Activated CD4-positive, alpha-beta T cell treated with anti-CD3 and anti-CD28 coated beads, Interleukin-2, amount 50 U/mL, for 24 hours (primary cell): ENCODE measurements around the gene PRRC2B.
A peak's percentile ranks its signal among the peaks of the same experiment; 100 is the strongest.
"Not testable (repeated sequence)": the region's sequence is repeated elsewhere in the genome, so short reads cannot be mapped to it uniquely, and the experiment has no call there.

ENCODE experiments used
- DNase-seq, 2 donors: peaks; one replicate each; pipeline ENCODE4 v3.0.0-alpha.2; 2020; ENCODE audit warnings: low read depth in 1 of 2, low spot score in 1 of 2

Gene PRRC2B

GRCh38 chr9:131469356-131469755, 75.5 kb downstream of the PRRC2B start:
- no peak for DNase-seq

DNA sequence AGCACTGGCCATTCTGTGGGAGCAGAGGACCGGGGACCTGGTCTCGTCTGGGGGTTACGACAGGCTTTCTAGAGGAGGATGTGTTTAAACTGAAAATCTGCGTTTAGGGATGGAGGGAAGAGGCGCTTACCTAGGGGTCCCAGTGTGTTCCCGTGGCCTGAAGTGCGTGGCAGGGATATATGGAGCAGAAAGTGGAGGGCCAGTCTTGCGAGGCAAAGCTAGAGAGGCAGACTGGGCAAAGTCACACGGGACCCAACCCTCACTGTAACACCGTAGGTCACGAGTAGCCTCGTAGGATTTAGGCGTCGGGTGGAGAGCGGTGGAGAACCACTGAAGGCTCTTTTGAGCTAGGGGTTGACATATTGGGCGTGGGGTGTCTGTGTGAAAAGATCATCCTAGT, 76.1 kb downstream of the PRRC2B start:
- no peak for DNase-seq

DNA sequence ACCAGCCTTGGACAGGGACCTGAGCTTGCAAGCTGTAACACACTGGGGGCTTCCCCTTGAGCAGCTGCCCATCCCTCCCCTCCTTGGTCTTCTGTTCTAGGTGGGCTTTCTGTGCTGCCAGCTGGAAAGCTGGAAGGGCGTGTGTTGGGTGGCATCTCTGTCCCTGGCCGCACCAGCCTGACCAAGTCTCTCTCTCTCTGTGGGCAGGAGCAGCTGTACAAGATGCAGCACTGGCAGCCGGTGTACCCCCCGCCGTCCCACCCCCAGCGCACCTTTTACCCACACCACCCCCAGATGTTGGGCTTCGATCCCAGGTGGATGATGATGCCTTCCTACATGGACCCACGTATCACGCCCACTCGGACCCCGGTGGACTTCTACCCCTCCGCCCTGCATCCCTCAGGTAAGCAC, 76.7 kb downstream of the PRRC2B start:
- no peak for DNase-seq

DNA sequence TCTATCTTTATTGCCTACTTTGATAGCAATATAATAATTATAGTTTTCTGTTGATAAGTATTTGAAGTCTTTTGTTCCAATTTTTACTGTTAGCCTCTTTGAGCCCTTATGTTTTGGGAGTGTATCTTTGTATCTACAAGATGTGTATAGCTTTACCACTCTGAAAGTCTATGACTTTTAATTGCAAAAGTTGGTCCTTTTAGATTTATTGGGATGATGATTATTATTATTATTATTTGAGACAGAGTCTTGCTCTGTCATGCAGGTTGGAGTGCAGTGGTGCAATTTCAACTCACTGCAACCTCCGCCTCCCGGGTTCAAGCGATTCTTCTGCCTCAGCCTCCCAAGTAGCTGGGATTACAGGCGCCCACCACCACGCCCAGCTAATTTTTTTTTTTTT, 78.2 kb downstream of the PRRC2B start:
- not testable (repeated sequence) for DNase-seq

DNA sequence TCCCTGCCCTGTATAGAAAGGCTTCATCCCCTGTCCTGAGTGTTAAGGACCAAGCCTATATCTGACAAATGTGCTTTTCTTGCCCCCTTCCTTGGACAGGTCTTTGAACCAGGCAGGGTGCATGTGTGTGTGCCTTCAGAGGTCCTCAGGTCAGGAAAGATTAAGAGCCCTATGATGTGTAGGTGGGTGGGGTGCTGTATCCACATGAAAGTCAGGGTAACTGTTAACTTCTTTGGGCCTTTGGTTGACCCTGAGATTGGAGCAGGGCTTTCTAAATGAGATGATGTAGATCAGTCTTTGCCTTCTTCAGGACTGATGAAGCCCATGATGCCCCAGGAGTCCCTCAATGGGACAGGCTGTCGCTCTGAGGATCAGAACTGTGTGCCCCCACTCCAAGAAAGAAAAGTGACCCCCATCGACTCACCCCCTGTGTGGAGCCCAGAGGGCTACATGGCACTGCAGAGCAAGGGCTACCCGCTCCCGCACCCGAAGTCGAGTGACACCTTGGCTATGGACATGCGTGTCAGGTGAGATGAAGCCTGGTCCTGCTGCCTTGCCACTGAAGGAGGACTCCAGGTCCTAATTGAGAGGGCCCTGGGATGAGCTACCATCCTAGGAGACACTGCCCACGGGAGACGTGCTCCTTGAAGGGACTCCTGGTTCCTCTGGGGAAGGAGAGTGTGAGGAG, 79.5 kb downstream of the PRRC2B start:
- no peak for DNase-seq

DNA sequence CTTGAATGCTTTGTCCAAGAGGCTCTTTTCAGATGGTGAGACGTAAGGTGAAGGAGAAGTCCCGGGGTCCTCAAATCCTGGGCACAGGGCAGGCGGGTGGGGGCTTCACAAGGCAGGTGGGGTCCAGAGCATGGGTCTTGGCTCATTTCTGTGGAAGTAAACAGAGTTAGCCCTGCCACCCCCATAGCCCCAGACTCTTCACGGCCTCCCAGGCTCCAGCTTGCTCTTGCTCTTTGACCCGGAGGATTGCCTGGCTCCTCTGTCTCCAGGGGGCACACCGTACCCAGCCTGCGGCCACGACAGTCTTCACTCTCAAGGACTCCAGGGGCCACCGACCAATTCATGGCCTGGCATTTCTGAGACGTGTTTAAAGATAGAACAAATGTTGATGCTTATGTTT, 80.0 kb downstream of the PRRC2B start:
- DNase-seq: no peak

GRCh38 chr9:131474711-131475110, 80.8 kb downstream of the PRRC2B start:
- no peak for DNase-seq

DNA sequence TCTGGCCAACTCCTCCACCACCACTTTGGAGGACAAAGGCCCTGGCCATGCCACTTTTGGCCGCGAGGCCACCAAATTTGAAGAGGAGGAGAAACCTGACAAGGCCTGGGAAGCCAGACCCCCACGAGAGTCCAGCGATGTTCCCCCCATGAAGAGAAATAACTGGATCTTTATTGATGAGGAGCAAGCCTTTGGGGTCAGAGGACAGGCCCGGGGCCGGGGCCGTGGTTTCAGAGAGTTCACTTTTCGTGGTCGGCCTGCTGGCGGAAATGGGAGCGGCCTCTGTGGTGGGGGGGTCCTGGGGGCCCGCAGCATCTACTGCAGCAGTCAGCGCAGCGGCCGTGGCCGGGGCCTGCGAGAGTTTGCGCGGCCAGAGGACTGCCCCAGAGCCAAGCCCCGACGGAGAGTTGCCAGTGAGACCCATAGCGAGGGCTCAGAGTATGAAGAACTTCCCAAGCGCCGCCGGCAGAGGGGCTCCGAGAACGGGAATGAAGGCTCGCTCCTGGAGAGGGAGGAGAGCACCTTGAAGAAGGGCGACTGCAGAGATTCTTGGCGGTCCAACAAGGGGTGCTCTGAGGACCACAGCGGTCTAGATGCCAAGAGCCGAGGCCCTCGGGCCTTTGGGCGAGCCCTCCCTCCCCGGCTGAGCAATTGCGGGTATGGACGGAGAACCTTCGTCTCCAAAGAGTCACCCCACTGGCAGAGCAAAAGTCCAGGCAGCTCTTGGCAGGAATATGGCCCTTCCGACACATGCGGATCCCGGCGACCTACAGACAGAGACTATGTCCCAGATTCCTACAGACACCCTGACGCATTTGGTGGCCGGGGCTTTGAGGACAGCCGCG, 81.4 kb downstream of the PRRC2B start:
- DNase-seq: no peak

DNA sequence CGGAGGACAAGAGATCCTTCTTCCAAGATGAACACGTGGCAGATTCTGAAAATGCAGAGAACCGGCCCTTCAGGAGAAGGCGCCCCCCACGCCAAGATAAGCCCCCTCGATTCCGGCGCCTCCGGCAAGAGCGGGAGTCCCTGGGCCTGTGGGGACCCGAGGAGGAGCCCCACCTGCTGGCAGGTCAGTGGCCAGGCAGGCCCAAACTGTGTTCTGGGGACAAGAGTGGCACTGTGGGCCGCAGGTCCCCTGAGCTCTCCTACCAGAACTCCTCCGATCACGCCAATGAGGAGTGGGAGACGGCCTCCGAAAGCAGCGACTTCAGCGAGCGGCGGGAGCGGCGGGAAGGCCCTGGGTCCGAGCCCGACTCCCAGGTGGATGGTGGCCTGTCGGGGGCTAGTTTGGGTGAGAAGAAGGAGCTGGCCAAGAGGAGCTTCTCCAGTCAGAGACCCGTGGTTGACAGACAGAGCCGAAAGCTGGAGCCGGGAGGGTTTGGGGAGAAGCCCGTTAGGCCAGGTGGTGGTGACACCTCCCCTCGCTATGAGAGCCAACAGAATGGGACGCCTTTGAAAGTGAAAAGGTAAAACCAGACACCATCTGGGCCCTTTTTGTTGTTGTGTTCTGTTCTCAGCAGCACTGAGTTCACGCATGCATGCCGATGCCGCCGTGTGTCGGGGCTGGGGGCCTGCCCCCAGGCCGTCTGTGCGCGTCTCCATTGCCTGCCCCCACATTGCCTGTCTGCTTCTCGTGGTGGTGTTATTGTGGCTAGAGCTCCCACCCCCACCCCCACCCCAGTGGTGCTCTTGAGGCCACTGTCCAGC, 82.3 kb downstream of the PRRC2B start:
- DNase-seq: no peak

DNA sequence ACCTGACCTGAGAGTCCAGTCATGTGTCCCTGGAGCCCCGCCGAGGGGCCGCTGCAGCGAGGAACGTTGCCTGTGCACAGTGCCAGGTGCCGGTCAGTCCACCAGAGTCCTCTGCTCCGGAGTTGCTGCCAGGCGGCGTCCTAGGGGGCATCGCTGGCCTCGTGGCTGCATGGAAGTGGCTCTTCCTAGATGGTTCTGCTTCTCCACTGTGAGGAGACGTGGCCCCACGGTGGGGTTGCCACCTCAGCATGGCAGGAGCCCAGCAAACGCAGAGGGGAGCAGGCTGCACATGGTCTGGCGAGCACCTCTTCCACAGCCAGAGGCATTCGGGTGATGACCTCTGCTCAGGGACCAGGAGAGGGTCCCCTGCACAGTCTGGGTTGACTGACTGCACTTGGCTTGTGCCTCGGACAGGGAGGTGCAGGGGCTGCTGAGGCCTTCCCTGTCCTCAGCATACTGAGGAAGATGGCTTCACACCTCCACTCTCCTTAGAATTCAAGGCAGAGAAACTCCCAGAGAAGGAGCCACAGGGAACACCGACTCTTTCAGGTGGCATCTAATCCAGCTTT, 83.0 kb downstream of the PRRC2B start:
- no peak for DNase-seq

GRCh38 chr9:131477367-131477766, 83.5 kb downstream of the PRRC2B start:
- DNase-seq: no peak

DNA sequence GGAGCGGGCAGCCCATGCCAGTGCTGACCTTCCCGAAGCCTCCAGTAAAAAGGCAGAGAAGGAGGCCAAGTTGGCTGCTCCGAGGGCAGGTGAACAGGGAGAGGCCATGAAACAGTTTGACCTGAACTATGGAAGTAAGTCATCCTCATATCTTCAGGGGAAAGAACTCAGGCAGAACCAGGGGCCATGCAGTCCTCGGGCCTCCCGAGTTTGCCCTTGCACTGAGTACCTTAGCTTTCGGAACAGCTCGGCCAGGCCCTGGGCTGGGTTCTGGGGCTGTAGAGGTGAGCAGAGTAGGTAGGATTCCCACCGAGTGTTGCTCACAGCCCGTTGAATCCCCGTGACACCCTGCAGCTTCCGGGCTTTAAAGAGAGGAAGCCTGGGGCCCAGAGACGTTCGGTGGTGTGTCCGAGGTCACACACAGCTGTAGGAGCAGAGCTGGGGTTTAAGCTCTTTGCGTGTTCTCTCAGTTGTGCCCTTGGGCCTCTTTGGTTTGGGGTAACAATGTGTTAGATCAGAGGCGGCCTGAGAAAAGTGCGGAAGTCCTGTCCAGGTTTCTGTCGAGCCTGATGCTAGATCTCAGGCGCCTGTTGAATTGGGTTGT, 84.0 kb downstream of the PRRC2B start:
- no peak for DNase-seq

DNA sequence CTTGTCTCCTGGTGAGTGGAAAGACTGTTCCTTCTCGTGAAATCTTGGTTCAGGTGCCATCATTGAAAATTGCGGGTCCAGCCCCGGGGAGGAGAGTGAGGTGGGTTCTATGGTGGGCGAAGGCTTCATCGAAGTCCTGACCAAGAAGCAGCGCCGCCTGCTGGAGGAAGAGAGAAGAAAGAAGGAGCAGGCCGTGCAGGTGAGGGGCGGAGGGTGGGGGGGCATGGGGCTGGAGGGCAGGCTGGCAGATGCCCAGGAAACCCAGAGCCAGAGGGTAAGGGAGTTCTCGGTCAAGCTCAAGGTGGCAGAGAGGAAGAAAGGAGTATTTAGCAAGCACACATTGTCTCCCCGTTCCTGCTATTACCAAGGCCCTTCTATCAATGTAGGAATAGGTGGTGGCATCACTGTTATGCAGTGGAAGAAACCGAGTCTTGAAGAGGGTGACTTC, 84.6 kb downstream of the PRRC2B start:
- peak; percentile 36 to 39 for DNase-seq

DNA sequence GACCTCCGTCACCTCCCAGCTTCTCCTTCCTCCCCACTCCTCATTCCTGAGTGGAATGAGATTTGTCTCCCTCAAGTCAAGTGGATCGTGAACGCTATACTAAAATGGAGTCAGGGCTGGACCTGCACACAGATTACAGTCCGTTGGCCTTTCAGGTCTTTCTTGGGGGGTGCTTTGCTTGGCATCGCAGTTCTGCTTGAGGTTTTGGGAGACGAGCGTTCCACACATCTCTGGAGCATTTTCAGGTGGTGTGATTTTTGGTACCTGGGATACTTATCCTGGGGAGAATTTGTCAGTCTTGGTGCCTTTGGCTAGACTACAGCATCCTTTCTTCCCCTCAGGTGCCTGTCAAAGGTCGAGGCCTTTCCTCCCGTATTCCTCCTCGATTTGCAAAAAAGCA, 85.0 kb downstream of the PRRC2B start:
- DNase-seq: no peak

DNA sequence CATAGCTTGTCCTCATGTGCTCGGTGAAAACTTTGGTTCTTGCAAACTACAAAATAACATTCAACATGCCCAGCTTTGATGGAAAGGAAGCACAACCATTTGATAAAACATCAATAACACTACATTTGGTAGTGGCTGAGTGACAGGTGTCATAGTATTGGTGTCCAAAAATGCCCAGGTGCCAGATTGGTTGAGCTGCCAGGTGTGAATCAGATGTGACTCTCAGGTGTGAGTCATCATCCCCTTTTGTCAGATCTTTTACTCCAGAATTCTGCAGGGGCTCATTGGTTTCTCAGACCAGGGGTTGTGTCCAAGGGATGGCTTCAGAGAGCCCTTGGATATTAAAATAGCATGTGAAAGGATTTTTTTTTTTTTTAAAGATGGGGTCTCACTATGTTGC, 86.4 kb downstream of the PRRC2B start:
- DNase-seq: no peak

GRCh38 chr9:131481441-131482342, 87.8 kb downstream of the PRRC2B start:
- DNase-seq: no peak

- DNase-seq: no peak
Measured at GRCh38 chr9:131482343-131483006, 88.6 kb downstream of the PRRC2B start.

DNA sequence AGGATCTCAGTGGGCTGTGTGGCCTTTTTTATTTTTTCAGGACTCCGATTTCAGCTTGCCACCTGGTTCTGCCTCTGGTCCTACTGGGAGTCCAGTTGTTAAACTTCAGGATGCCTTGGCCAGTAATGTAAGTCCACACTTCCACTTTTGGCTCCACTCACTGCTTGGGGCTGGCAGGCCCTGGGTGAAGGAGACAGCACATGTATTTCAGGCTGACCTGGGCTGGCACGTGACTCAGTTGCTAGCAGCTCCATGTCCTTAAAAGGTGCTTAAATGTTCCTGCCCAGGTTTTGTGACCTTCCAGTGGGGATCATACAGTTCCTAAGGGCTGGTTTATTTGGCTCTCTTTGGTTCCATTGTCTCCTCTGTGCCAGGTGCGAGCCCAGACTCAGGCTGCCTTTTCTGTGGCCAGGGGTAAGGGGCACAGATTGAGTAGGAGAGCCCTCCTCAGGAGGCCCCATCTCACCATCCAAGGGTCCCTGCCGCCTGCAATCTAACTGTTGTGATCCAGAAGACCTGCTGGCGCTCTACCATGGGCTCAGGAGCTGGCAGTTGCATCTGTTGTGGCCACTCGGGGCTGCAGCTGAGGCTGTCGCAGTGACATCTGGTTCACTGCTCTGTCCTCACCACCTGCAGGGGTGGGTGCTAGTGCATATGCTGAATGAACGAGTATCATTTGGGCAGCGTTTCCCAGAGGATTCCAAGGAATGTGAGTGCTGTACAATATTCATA, 89.6 kb downstream of the PRRC2B start:
- DNase-seq: no peak

DNA sequence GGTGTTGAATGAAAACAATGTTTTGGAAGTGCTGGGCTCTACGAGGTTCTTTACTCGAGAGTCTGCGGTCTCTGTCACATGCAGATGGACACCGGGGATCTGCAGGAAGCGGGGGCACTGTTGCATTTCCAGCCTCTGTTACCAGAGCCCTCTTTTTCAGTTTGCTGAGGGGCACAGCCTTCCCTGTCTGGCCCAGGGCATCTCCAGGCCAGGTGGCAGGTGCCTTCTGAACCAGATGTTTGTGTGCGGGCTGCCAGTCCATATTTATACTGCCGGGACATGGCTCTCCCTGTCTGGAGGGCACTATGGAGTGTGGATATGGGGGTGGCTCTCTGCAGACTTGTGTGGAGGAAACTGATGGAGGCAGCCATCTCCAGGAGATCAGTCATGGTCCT, 90.2 kb downstream of the PRRC2B start:
- DNase-seq: no peak
